Activated naive CD4-positive, alpha-beta T cell treated with anti-CD3 and anti-CD28 coated beads for 36 hours (primary cell): ENCODE measurements around the gene MPRIP. TPM values are rescaled to one million over a fixed set of nuclear protein-coding genes. Genes with fewer than 3 reads are reported as not detected.

Experiments used
- CTCF ChIA-PET: fragments of 350-600 bp; sonication (Branson Sonifier 250); formaldehyde crosslinking; loops from one replicate; lab custom pipeline; 2021; ENCODE audit warnings: antibody characterized with exemption; lab: Charles Lee
- DNase-seq: peaks from one replicate; pipeline ENCODE4 v3.0.0-alpha.2; 2020
- H3K27ac Mint-ChIP-seq: one replicate; pipeline ENCODE4 v1.8.0; 2021; ENCODE audit warnings: mild to moderate bottlenecking, mixed read lengths
- H3K27me3 Mint-ChIP-seq: one replicate; pipeline ENCODE4 v1.8.0; 2021; ENCODE audit warnings: low read depth, mixed read lengths
- H3K36me3 Mint-ChIP-seq: one replicate; pipeline ENCODE4 v1.8.0; 2021; ENCODE audit warnings: low read depth, mixed read lengths
- H3K4me1 Mint-ChIP-seq: one replicate; pipeline ENCODE4 v1.8.0; 2021; ENCODE audit warnings: low read depth, mixed read lengths
- H3K4me3 Mint-ChIP-seq: one replicate; pipeline ENCODE4 v1.8.0; 2021; ENCODE audit warnings: mild to moderate bottlenecking, moderate library complexity, mixed read lengths
- H3K9me3 Mint-ChIP-seq: one replicate; pipeline ENCODE4 v1.8.0; 2021; ENCODE audit warnings: mixed read lengths
- intact Hi-C: fragments of 100-400 bp; cut with micrococcal nuclease; formaldehyde crosslinking; loops from one replicate; pipeline ENCODE4 v1.15.1; 2023
- total RNA-seq, 2 experiments: library from RNA; stranded (reverse); gene quantifications; one replicate each; pipeline ENCODE4 v1.2.3, GENCODE V29; 2021

MPRIP gene
- total RNA-seq, 2 experiments from 2014 or later: 125 TPM

DNA sequence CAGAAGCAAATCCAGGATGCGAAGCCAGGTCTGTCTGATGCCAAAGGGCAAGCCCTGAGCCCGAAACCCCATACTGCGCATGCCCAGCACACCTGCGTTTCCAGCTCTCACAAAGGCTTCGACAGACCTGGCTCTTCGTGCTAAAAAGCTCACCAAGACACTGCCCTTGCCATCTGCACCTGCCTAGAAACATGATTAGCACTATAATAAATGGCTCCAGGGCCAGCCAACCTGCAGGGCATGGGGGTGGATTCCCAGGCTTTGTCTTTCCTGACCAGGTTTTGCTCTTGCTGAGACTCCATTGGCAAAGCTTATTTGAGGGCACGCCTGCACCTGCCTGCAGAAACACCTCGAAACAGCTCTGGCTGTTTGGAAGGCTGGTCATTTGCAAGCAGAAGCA is 178.3 kb downstream of the MPRIP start:
- no peaks in the 10 kb centered on the region for H3K9me3 Mint-ChIP-seq
- DNase-seq: no peak
- no peak overlapping the region for H3K4me3 Mint-ChIP-seq
- no peaks in the 10 kb centered on the region for H3K27me3 Mint-ChIP-seq
- peak overlapping the region; percentile 41 for H3K27ac Mint-ChIP-seq
- peaks cover 18% of the 10 kb centered on the region for H3K36me3 Mint-ChIP-seq
- CTCF ChIA-PET: interaction anchor here (0.7 kb wide), 1 partner anchor 8 kb away, joined by 3 read pairs; no protein-coding TSS in a partner anchor
- intact Hi-C loops: no loop called here
- no peaks in the 10 kb centered on the region for H3K4me1 Mint-ChIP-seq

- peaks cover 17% of the 10 kb centered on the region for H3K36me3 Mint-ChIP-seq
- no peak overlapping the region for H3K27ac Mint-ChIP-seq
- DNase-seq: no peak
- intact Hi-C loops: no loop called here
- H3K4me3 Mint-ChIP-seq: no peak overlapping the region
- CTCF ChIA-PET: interaction anchor here (0.7 kb wide), 1 partner anchor 9 kb away, joined by 3 read pairs; no protein-coding TSS in a partner anchor
- no peaks in the 10 kb centered on the region for H3K9me3 Mint-ChIP-seq
- no peaks in the 10 kb centered on the region for H3K27me3 Mint-ChIP-seq
- H3K4me1 Mint-ChIP-seq: no peaks in the 10 kb centered on the region
Measured at GRCh38 chr17:17221329-17221728, 179.1 kb downstream of the MPRIP start.

DNA sequence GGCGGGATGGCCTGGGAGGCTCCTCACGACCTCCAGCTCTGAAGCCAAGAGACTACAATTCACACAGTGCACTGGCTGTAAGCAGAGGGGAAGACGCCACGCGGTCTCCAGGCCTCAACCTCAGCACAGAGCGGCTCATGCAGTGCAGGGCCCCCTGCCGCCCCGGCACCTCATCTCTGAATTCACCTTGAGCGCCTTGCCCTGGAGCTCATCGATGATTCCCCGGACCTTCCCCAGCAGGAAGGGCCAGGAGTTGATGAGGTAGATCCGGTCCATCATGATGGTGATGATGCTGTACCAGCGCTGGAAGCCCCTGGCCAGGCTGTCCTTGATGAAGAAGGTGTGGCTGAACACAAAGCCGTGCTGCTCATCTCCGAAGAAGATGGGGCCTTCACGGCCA is 181.5 kb downstream of the MPRIP start:
- H3K27me3 Mint-ChIP-seq: no peaks in the 10 kb centered on the region
- no peak overlapping the region for H3K27ac Mint-ChIP-seq
- peaks cover 19% of the 10 kb centered on the region for H3K36me3 Mint-ChIP-seq
- DNase-seq: no peak
- intact Hi-C loops: no loop called here
- H3K4me1 Mint-ChIP-seq: no peaks in the 10 kb centered on the region
- H3K9me3 Mint-ChIP-seq: no peaks in the 10 kb centered on the region
- CTCF ChIA-PET: no interaction called here
- no peak overlapping the region for H3K4me3 Mint-ChIP-seq

DNA sequence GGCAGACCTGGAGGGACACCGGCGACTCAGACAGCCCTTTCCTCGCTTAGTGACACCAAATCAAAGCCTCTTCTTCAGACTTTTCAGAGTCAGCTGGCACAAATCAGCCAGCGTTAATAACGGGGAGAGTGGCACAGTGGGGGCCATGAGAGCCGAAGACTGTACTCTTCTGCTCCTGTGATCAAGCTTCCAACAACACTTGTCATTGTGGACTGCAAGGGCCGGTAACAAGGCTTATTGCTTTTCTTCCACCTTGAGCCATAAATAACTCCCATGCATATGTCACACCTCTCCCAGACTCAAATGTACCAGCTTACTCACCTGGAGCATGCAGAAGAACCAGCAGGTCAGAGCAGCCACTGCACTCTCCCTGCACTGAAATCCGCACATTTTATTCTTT is 181.9 kb downstream of the MPRIP start:
- CTCF ChIA-PET: interaction anchor here (0.6 kb wide), 1 partner anchor 151 kb away, joined by 3 read pairs; no protein-coding TSS in a partner anchor

GRCh38 chr17:17225901-17226300 is 183.6 kb downstream of the MPRIP start:
- intact Hi-C loops: no loop called here
- H3K9me3 Mint-ChIP-seq: no peaks in the 10 kb centered on the region

More for the DNA sequence above, 181.9 kb downstream of the MPRIP start:
- no peaks in the 10 kb centered on the region for H3K27me3 Mint-ChIP-seq
- H3K27ac Mint-ChIP-seq: no peak overlapping the region
- H3K4me3 Mint-ChIP-seq: no peak overlapping the region
- no peaks in the 10 kb centered on the region for H3K9me3 Mint-ChIP-seq
- H3K36me3 Mint-ChIP-seq: peaks cover 19% of the 10 kb centered on the region
- no peaks in the 10 kb centered on the region for H3K4me1 Mint-ChIP-seq
- intact Hi-C loops: no loop called here
- DNase-seq: no peak

GRCh38 chr17:17226451-17227265 is 184.4 kb downstream of the MPRIP start:
- peaks cover 15% of the 10 kb centered on the region for H3K36me3 Mint-ChIP-seq

More at GRCh38 chr17:17225901-17226300, 183.6 kb downstream of the MPRIP start:
- CTCF ChIA-PET: interaction anchor here (0.8 to 1.3 kb wide), 3 partner anchors 10 to 480 kb away, joined by 3 to 5 read pairs (median 3); partner anchors contain the start of gene FLCN
- H3K27ac Mint-ChIP-seq: no peak overlapping the region
- H3K4me3 Mint-ChIP-seq: no peak overlapping the region
- H3K27me3 Mint-ChIP-seq: no peaks in the 10 kb centered on the region
- peaks cover 19% of the 10 kb centered on the region for H3K36me3 Mint-ChIP-seq
- no peaks in the 10 kb centered on the region for H3K4me1 Mint-ChIP-seq
- no peak for DNase-seq

GRCh38 chr17:17227608-17228520 is 185.6 kb downstream of the MPRIP start:
- Mint-ChIP-seq H3K36me3 (peaks cover 17% of the 10 kb centered on the region), H3K4me3 (no peak overlapping the region), H3K4me1 (no peaks in the 10 kb centered on the region), H3K9me3 (no peaks in the 10 kb centered on the region), H3K27me3 (no peaks in the 10 kb centered on the region), H3K27ac (no peak overlapping the region)
- no peak for DNase-seq
- CTCF ChIA-PET: interaction anchor here (1.1 kb wide), 1 partner anchor 87 kb away, joined by 3 read pairs; no protein-coding TSS in a partner anchor
- intact Hi-C loops: no loop called here

More at GRCh38 chr17:17226451-17227265, 184.4 kb downstream of the MPRIP start:
- H3K4me1 Mint-ChIP-seq: no peaks in the 10 kb centered on the region
- CTCF ChIA-PET: interaction anchor here (0.8 kb wide), 1 partner anchor 479 kb away, joined by 5 read pairs; no protein-coding TSS in a partner anchor
- DNase-seq: no peak
- H3K27me3 Mint-ChIP-seq: no peaks in the 10 kb centered on the region
- no peak overlapping the region for H3K4me3 Mint-ChIP-seq
- no peaks in the 10 kb centered on the region for H3K9me3 Mint-ChIP-seq
- intact Hi-C loops: no loop called here
- no peak overlapping the region for H3K27ac Mint-ChIP-seq

GRCh38 chr17:17228521-17229279 is 186.4 kb downstream of the MPRIP start:
- H3K27me3 Mint-ChIP-seq: no peaks in the 10 kb centered on the region
- no peak overlapping the region for H3K27ac Mint-ChIP-seq
- peaks cover 14% of the 10 kb centered on the region for H3K36me3 Mint-ChIP-seq
- H3K4me1 Mint-ChIP-seq: no peaks in the 10 kb centered on the region
- no peak overlapping the region for H3K4me3 Mint-ChIP-seq
- no peaks in the 10 kb centered on the region for H3K9me3 Mint-ChIP-seq
- intact Hi-C loops: no loop called here
- no peak for DNase-seq
- CTCF ChIA-PET: interaction anchor here (1.1 kb wide), 1 partner anchor 88 kb away, joined by 3 read pairs; no protein-coding TSS in a partner anchor

DNA sequence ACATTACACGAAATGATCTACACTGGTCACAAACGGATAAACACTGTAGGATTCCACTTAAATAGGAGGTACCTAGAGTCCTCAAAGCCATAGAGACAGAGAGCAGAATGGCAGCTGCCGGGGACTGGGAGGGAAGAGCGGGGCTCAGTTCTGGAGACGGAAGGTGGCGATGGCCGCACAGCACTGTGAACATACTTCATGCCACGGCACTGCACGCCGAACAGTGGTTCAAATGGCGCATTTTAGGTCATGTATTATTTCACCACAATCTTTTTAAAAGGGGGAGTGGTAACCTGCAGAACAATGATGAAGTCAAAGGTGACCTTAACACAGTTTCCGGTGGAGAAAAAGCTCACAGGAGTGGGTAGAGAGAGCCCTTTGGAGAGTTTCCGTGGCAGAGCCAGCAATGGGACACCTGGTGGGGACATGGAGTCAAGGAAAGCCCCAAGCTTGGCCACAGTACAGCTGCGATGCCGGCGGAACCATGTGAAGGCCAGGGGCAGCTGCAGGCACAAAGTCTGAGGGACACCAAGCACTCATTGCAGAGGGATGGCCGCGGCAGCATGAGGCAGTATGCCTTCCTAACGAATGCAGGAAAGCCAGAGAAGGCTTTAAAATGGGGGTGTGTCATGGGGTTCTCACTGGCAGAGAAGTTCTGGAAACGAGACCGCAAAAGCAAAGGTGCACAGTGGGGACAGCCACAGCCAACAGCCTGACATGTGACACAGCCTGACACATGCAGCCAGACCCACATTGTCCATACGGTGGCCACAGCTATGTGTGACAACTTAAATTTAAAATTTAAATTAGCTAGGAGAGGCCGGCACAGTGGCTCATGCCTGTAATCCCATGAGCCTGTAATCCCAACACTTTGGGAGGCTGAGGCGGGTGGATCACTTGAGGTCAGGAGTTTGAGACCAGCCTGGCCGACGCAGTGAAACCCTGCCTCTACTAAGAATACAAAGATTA is 187.4 kb downstream of the MPRIP start:
- intact Hi-C loops: loop anchor here (10.0 kb wide), 1 partner anchor 225 kb away; no protein-coding TSS in a partner anchor
- Mint-ChIP-seq H3K27me3 (no peaks in the 10 kb centered on the region), H3K4me1 (no peaks in the 10 kb centered on the region), H3K4me3 (no peak overlapping the region), H3K36me3 (peaks cover 13% of the 10 kb centered on the region), H3K9me3 (no peaks in the 10 kb centered on the region), H3K27ac (no peak overlapping the region)
- CTCF ChIA-PET: interaction anchor here (1.1 kb wide), 1 partner anchor 89 kb away, joined by 3 read pairs; no protein-coding TSS in a partner anchor
- no peak for DNase-seq

DNA sequence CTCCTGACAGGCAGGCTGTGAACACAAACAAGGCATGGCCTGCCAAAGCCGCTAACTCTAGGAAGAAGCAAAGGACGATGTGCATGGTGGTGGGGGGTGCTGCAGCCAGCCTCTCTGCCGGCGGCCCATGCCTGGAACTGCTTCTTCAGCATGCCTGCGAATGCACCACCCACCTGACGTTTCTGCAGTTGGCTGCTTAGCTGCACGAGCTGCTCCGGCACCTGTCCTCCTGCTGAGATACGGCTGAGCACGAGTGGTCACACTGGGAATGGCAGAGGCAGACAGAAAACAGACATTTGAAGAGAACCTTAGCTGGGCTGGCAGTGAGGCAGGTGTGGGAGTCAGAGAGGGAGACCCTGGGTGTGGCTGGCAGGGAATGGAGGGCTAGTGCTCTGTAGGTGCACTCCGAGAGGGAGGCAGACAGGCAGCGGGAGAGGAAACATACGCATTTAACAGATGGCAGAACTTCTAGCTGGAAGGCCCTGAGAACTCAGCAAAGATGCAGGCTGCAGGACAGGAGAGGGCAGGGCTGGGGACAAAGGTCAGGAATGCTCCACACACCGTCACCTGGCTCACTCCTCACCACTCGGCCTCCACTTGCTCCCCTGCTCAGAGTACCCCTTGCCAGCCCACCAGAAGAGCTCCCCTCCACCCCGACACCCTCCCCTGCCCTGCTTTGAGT is 189.5 kb downstream of the MPRIP start:
- Mint-ChIP-seq H3K27me3 (no peaks in the 10 kb centered on the region), H3K36me3 (peaks cover 5% of the 10 kb centered on the region), H3K9me3 (no peaks in the 10 kb centered on the region), H3K4me3 (no peak overlapping the region), H3K27ac (no peak overlapping the region), H3K4me1 (peaks cover 13% of the 10 kb centered on the region)
- intact Hi-C loops: loop anchor here (10.0 kb wide), 1 partner anchor 227 kb away; no protein-coding TSS in a partner anchor
- CTCF ChIA-PET: interaction anchor here (1.0 kb wide), 1 partner anchor 39 kb away, joined by 3 read pairs; no protein-coding TSS in a partner anchor
- DNase-seq: no peak
